GM23338 (cell line): ENCODE data around the gene GRM5. TPM values are rescaled to one million over a fixed set of nuclear protein-coding genes. Genes with fewer than 3 reads are reported as not detected.

Source experiments
- ATAC-seq: fragments of 200-7000 bp; cut with Tn5 transposase; 3 replicates; pipeline ENCODE4 v1.9.1; 2020
- DNase-seq: peaks from one replicate; pipeline ENCODE4 v3.0.0-alpha.2; 2015; ENCODE audit warnings: low spot score
- H2AFZ ChIP-seq: fragments of 200-600 bp; sonication (generic); 2 replicates; pipeline ENCODE4 v1.8.0; 2016; ENCODE audit warnings: antibody characterized with exemption, mild to moderate bottlenecking, moderate library complexity
- H3F3A ChIP-seq: fragments of 200-600 bp; sonication (generic); replicated peaks from 2 replicates; pipeline ENCODE4 v1.8.0; 2017; ENCODE audit warnings: antibody characterized with exemption, mixed run types, low read depth
- H3K27ac ChIP-seq: fragments of 200-600 bp; sonication (generic); 2 replicates; pipeline ENCODE4 v1.6.1; 2016; ENCODE audit warnings: low read depth
- H3K27me3 ChIP-seq: fragments of 200-600 bp; sonication (generic); 2 replicates; pipeline ENCODE4 v1.8.0; 2016; ENCODE audit warnings: mild to moderate bottlenecking, mixed run types, moderate library complexity; ENCODE audit not compliant: insufficient read depth
- H3K36me3 ChIP-seq: fragments of 200-600 bp; sonication (generic); 2 replicates; pipeline ENCODE4 v1.8.0; 2016; ENCODE audit warnings: mild to moderate bottlenecking; ENCODE audit not compliant: insufficient read depth
- H3K4me1 ChIP-seq: fragments of 200-600 bp; sonication (generic); 2 replicates; pipeline ENCODE4 v1.8.0; 2016; ENCODE audit warnings: mild to moderate bottlenecking, moderate library complexity; ENCODE audit not compliant: insufficient read depth
- H3K4me2 ChIP-seq: fragments of 200-600 bp; sonication (generic); 2 replicates; pipeline ENCODE4 v1.7.1; 2017; ENCODE audit warnings: mixed run types
- H3K4me3 ChIP-seq: fragments of 200-600 bp; sonication (generic); 2 replicates; pipeline ENCODE4 v1.6.1; 2016; ENCODE audit warnings: mixed run types
- H3K79me2 ChIP-seq: fragments of 200-600 bp; sonication (generic); replicated peaks from 2 replicates; pipeline ENCODE4 v1.8.0; 2017; ENCODE audit warnings: mild to moderate bottlenecking; ENCODE audit not compliant: insufficient read depth
- H3K9me2 ChIP-seq: fragments of 200-600 bp; sonication (generic); 2 replicates; pipeline ENCODE4 v1.8.0; 2017; ENCODE audit not compliant: insufficient read depth
- H4K20me1 ChIP-seq: fragments of 200-600 bp; sonication (generic); replicated peaks from 2 replicates; pipeline ENCODE4 v1.8.0; 2017; ENCODE audit warnings: mild to moderate bottlenecking; ENCODE audit not compliant: insufficient read depth
- H3K27ac Mint-ChIP-seq: 2 replicates; pipeline ENCODE4 v1.8.0; 2020; ENCODE audit warnings: inconsistent platforms, mild to moderate bottlenecking, moderate library complexity, mixed read lengths
- H3K27me3 Mint-ChIP-seq: 3 replicates; pipeline ENCODE4 v1.8.0; 2022; ENCODE audit warnings: low read depth, mild to moderate bottlenecking, moderate library complexity, mixed read lengths, inconsistent platforms; ENCODE audit not compliant: insufficient read depth, poor library complexity
- H3K36me3 Mint-ChIP-seq: 3 replicates; pipeline ENCODE4 v1.8.0; 2021; ENCODE audit warnings: low read depth, mild to moderate bottlenecking, inconsistent platforms, moderate library complexity, mixed read lengths
- H3K4me1 Mint-ChIP-seq: 3 replicates; pipeline ENCODE4 v1.8.0; 2020; ENCODE audit warnings: mild to moderate bottlenecking, inconsistent platforms, mixed read lengths
- H3K4me3 Mint-ChIP-seq: 3 replicates; pipeline ENCODE4 v1.8.0; 2021; ENCODE audit warnings: moderate library complexity, mild to moderate bottlenecking, inconsistent platforms, mixed read lengths
- H3K9me3 Mint-ChIP-seq: 3 replicates; pipeline ENCODE4 v1.8.0; 2020; ENCODE audit warnings: moderate library complexity, mild to moderate bottlenecking, inconsistent platforms, mixed read lengths
- ETS1 ChIP-seq: IDR thresholded peaks from 2 replicates; pipeline ENCODE4 v1.6.1; 2016; ENCODE audit warnings: antibody characterized with exemption
- EZH2 ChIP-seq: fragments of 200-600 bp; sonication (generic); IDR thresholded peaks from one replicate; pipeline ENCODE4 v1.8.0; 2017; ENCODE audit warnings: antibody characterized with exemption, mild to moderate bottlenecking, low read depth; ENCODE audit not compliant: unreplicated experiment
- JUNB ChIP-seq: IDR thresholded peaks from one replicate; pipeline ENCODE4 v1.6.1; 2016; ENCODE audit warnings: antibody characterized with exemption; ENCODE audit not compliant: unreplicated experiment
- NANOG ChIP-seq: IDR thresholded peaks from 2 replicates; pipeline ENCODE4 v1.6.1; 2016; ENCODE audit warnings: antibody characterized with exemption, borderline replicate concordance
- POLR2AphosphoS5 ChIP-seq: IDR thresholded peaks from 2 replicates; pipeline ENCODE4 v1.6.1; 2016; ENCODE audit warnings: antibody characterized with exemption, low read depth
- REST ChIP-seq: IDR thresholded peaks from one replicate; pipeline ENCODE4 v1.6.1; 2018; ENCODE audit warnings: antibody characterized with exemption; ENCODE audit not compliant: unreplicated experiment
- STAT1 ChIP-seq: IDR thresholded peaks from one replicate; pipeline ENCODE4 v1.6.1; 2016; ENCODE audit warnings: antibody characterized with exemption; ENCODE audit not compliant: unreplicated experiment
- ZNF114 ChIP-seq: fragments of 250-450 bp; sonication (Bioruptor Pico); IDR thresholded peaks from 2 replicates; pipeline ENCODE4 v1.5.0; 2020; ENCODE audit warnings: mild to moderate bottlenecking, moderate library complexity
- ZNF331 ChIP-seq: fragments of 250-450 bp; sonication (Bioruptor Pico); IDR thresholded peaks from 2 replicates; pipeline ENCODE4 v1.5.0; 2020; ENCODE audit warnings: low read depth, mild to moderate bottlenecking, moderate library complexity
- polyA plus RNA-seq: library from polyadenylated mRNA; unstranded; fragments of >200 nt; fragmentation: Nextera tagmentation; extraction: Ambion mirVana; gene quantifications from 2 replicates; pipeline ENCODE4 v1.2.1, GENCODE V29; 2016
- total RNA-seq: library from RNA; depleted of rRNA; stranded (reverse); fragments of >200 nt; shearing (Covaris generic); gene quantifications from 2 replicates; pipeline ENCODE4 v1.2.3, GENCODE V29; 2014
- TF ChIP-seq, protein P1 (sequence below): fragments of 250-450 bp; sonication (Bioruptor Pico); IDR thresholded peaks from 2 replicates; pipeline ENCODE4 v1.5.0; 2020; ENCODE audit warnings: mild to moderate bottlenecking, moderate library complexity

The GRM5 gene
- total and polyA plus RNA-seq, 2 experiments from 2014 or later, result 0.23 to 0.45 TPM

DNA sequence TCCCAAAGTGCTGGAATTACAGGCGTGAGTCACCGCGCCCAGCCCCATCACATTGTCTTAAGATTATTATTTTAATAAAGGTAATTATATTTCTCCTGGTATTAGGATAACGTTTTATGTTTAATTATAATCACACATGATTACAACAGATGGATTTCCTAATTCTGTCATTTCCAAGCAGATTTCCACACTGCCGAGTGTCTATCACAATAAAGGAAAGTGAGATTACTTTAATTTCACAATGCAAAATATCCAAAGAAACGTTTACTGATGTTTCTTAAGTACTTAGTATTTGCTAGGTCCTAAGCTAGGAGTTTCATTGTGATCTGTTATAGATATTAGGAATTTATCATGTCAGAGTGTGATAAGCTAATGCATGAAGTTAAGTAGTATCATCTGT lies 524.8 kb downstream of the GRM5 start:
- H3K4me1 ChIP-seq, result no peaks in the 10 kb centered on the region
- no peaks in the 10 kb centered on the region for H3K79me2 ChIP-seq
- no peaks in the 10 kb centered on the region for H3K36me3 Mint-ChIP-seq
- H3K4me1 Mint-ChIP-seq, result peaks cover 5% of the 10 kb centered on the region; the same call in 2 of the 3 replicates
- H3K4me3 ChIP-seq, result no peak overlapping the region
- TF ChIP-seq ZNF331 (CRISPR knock-in tag) (no peak), REST (no peak), EZH2 (no peak), ETS1 (no peak), STAT1 (no peak), JUNB (no peak), NANOG (no peak), ZNF114 (CRISPR knock-in tag) (no peak), POLR2AphosphoS5 (no peak)
- TF ChIP-seq, protein P1, sequence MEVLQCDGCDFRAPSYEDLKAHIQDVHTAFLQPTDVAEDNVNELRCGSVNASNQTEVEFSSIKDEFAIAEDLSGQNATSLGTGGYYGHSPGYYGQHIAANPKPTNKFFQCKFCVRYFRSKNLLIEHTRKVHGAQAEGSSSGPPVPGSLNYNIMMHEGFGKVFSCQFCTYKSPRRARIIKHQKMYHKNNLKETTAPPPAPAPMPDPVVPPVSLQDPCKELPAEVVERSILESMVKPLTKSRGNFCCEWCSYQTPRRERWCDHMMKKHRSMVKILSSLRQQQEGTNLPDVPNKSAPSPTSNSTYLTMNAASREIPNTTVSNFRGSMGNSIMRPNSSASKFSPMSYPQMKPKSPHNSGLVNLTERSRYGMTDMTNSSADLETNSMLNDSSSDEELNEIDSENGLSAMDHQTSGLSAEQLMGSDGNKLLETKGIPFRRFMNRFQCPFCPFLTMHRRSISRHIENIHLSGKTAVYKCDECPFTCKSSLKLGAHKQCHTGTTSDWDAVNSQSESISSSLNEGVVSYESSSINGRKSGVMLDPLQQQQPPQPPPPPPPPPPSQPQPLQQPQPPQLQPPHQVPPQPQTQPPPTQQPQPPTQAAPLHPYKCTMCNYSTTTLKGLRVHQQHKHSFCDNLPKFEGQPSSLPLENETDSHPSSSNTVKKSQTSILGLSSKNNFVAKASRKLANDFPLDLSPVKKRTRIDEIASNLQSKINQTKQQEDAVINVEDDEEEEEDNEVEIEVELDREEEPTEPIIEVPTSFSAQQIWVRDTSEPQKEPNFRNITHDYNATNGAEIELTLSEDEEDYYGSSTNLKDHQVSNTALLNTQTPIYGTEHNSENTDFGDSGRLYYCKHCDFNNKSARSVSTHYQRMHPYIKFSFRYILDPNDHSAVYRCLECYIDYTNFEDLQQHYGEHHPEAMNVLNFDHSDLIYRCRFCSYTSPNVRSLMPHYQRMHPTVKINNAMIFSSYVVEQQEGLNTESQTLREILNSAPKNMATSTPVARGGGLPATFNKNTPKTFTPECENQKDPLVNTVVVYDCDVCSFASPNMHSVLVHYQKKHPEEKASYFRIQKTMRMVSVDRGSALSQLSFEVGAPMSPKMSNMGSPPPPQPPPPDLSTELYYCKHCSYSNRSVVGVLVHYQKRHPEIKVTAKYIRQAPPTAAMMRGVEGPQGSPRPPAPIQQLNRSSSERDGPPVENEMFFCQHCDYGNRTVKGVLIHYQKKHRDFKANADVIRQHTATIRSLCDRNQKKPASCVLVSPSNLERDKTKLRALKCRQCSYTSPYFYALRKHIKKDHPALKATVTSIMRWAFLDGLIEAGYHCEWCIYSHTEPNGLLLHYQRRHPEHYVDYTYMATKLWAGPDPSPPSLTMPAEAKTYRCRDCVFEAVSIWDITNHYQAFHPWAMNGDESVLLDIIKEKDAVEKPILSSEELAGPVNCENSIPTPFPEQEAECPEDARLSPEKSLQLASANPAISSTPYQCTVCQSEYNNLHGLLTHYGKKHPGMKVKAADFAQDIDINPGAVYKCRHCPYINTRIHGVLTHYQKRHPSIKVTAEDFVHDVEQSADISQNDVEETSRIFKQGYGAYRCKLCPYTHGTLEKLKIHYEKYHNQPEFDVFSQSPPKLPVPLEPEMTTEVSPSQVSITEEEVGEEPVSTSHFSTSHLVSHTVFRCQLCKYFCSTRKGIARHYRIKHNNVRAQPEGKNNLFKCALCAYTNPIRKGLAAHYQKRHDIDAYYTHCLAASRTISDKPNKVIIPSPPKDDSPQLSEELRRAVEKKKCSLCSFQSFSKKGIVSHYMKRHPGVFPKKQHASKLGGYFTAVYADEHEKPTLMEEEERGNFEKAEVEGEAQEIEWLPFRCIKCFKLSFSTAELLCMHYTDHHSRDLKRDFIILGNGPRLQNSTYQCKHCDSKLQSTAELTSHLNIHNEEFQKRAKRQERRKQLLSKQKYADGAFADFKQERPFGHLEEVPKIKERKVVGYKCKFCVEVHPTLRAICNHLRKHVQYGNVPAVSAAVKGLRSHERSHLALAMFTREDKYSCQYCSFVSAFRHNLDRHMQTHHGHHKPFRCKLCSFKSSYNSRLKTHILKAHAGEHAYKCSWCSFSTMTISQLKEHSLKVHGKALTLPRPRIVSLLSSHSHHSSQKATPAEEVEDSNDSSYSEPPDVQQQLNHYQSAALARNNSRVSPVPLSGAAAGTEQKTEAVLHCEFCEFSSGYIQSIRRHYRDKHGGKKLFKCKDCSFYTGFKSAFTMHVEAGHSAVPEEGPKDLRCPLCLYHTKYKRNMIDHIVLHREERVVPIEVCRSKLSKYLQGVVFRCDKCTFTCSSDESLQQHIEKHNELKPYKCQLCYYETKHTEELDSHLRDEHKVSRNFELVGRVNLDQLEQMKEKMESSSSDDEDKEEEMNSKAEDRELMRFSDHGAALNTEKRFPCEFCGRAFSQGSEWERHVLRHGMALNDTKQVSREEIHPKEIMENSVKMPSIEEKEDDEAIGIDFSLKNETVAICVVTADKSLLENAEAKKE, result no peak
- DNase-seq (no peak), ATAC-seq (no peak)
- no peaks in the 10 kb centered on the region for H3K27me3 Mint-ChIP-seq
- no peak overlapping the region for H3K4me3 Mint-ChIP-seq
- no peak overlapping the region for H3K27ac Mint-ChIP-seq
- H3K27me3 ChIP-seq, result no peaks in the 10 kb centered on the region
- H3K4me2 ChIP-seq, result no peak overlapping the region
- no peaks in the 10 kb centered on the region for H4K20me1 ChIP-seq
- H2AFZ ChIP-seq, result no peak overlapping the region
- H3K9me2 ChIP-seq, result no peaks in the 10 kb centered on the region
- H3F3A ChIP-seq, result no peaks in the 10 kb centered on the region
- no peak overlapping the region for H3K27ac ChIP-seq
- H3K9me3 Mint-ChIP-seq, result no peaks in the 10 kb centered on the region
- no peaks in the 10 kb centered on the region for H3K36me3 ChIP-seq
